GM21381 (cell line): ENCODE measurements around the gene FMR1NB.

Experiments
- ATAC-seq: cut with Tn5 transposase; IDR thresholded peaks from one replicate; pipeline ENCODE4 v1.9.1; 2021; ENCODE audit warnings: mild to moderate bottlenecking, moderate library complexity; ENCODE audit not compliant: unreplicated experiment

FMR1NB gene, protein sequence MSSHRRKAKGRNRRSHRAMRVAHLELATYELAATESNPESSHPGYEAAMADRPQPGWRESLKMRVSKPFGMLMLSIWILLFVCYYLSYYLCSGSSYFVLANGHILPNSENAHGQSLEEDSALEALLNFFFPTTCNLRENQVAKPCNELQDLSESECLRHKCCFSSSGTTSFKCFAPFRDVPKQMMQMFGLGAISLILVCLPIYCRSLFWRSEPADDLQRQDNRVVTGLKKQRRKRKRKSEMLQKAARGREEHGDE

GRCh38 chrX:147981038-147981752 lies at the start of gene FMR1NB:
TSS of gene FMR1NB (plus strand) at chrX:147981337. CDS start at chrX:147981403, 66 bp downstream.
- ATAC-seq, result no peak

DNA sequence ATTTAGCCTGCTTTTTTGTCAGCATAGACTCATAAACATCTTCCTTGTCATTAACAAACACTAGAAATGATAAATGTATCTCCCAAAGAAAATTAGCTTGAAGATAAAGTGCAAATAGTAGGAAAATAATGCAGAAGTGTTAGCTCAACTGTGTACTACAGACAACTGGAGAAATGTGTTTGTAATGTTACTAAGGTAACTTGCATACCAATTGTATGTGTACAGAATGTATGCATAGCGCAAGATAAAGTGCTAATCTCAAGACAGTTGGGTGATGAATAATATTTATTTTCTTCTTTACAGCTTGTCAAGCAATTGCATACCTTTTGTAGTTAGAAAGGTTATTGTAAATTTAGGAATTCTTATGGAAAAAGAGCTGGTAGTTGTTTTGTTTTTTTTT lies 47.3 kb upstream of the FMR1NB start:
- no peak for ATAC-seq

- ATAC-seq, result no peak
Measured at GRCh38 chrX:147935156-147935758, 45.9 kb upstream of the FMR1NB start.

DNA sequence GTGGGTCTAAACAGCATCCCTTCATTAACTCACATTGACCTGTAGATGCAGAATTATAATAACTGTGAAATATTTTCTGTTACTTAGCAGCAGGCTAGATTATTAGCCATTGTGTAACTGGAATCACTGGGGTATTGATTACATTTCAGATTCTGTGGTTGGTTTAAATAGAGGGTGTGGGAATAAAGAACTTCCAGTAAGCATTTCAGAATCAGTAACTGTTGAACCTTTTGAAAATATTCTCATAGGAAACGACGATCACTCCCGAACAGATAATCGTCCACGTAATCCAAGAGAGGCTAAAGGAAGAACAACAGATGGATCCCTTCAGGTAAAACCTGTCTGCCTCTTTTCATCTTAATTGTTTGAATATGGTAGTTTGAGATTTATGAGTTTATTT lies 35.9 kb upstream of the FMR1NB start:
- no peak for ATAC-seq

DNA sequence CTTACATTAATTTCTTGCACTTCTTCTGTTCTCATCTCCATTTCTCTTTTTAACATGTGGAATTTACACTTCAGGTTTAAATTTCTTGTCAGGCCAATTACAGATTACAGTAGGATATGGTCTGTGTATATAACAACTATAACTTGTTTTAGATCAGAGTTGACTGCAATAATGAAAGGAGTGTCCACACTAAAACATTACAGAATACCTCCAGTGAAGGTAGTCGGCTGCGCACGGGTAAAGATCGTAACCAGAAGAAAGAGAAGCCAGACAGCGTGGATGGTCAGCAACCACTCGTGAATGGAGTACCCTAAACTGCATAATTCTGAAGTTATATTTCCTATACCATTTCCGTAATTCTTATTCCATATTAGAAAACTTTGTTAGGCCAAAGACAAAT lies 32.6 kb upstream of the FMR1NB start:
- ATAC-seq, result no peak

- no peak for ATAC-seq
Measured at GRCh38 chrX:147950352-147950751, 30.8 kb upstream of the FMR1NB start.

GRCh38 chrX:147953976-147954375 lies 27.2 kb upstream of the FMR1NB start:
- no peak for ATAC-seq

DNA sequence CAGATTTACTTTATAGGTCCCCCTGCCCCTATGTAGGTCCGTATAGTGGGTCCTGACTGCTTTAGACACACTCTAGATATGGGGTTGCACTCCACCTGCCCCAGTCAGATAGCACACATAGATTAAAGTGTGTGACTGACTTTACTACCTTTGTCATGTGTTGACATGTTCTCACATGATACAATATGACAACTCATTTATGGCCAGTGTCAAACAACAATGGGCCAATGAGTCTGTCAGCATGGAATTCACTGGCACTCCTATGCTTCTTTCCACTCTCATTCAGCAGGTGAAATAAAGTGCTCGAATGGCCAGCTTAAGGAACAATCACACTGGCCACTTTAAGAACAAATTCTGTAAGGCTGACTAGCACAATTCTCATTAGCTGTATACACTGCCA lies 23.8 kb upstream of the FMR1NB start:
- no peak for ATAC-seq

DNA sequence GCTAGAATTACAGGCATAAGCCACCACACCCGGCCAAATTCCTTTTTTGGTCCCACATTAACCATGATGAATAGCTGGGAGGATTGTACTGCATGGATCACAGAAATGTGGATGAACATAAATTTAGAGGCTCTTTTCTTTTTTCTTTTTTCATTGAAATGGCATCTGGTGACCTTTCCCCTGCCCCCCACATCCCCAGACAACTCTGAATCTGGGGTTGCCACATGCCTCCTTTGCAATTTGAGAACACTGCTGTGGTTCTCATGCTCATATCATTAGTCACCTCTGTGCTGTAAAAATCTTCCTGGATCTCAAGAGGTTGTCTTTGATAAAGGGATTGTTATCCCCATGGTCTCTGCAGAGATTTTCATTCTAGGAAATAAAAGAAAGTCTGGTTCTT lies 22.8 kb upstream of the FMR1NB start:
- ATAC-seq, result no peak

GRCh38 chrX:147960722-147961121 lies 20.4 kb upstream of the FMR1NB start:
- ATAC-seq, result no peak

- ATAC-seq, result no peak
Measured at GRCh38 chrX:147962476-147962875, 18.7 kb upstream of the FMR1NB start.

GRCh38 chrX:147978931-147979330 lies 2.2 kb upstream of the FMR1NB start:
- no peak for ATAC-seq

DNA sequence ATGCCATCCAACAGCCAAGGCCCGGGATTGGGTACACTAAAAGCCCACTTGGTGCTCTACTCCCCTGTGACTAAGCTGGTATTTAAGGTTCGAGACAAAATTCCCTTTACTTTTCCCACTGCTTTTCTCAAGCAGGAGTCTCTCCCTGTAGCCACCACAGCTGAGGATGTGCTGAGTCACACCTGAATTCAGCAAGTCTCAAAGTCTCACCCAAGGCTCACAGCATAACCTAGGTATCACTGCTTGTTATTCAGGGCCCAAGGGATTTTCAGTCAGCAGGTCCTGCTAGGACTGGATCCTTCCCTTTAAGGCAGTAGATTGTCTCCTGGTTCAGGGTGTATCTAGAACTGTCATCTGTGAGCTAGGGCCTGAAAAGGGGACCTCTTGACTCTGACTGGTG lies 39.2 kb downstream of the FMR1NB start:
- ATAC-seq, result no peak

DNA sequence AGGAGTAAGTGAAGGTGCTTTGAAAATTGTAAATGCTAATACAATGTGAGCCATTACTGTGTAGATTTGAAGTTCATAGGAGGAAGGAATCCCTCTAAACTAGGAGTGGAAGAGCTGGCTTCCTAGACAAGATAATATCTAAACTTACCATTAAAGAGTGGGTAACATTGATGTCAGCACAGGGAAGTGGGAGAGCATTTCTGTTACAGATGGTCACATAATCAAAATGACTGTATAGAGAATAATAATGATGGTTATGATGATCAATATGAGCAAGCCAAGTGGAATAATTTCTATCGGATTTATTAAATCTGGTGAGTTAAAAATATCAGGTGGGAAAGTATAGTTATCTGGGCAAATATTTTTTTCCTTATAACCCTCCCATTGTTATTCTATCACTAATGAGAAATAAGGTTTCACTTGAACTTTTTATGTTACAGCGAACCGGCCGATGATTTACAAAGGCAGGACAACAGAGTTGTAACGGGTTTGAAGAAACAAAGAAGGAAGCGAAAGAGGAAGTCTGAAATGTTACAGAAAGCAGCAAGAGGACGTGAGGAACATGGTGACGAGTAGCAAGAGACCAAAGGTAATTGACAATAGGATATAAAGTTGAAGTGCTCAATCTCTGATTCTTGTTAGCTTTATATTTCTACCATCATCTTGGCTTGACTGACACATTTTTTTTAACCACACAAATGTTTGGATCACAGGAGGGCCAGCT lies 43.5 kb downstream of the FMR1NB start:
- ATAC-seq, result peak; percentile 86

- no peak for ATAC-seq
Measured at GRCh38 chrX:148035380-148035779, 54.2 kb downstream of the FMR1NB start.

DNA sequence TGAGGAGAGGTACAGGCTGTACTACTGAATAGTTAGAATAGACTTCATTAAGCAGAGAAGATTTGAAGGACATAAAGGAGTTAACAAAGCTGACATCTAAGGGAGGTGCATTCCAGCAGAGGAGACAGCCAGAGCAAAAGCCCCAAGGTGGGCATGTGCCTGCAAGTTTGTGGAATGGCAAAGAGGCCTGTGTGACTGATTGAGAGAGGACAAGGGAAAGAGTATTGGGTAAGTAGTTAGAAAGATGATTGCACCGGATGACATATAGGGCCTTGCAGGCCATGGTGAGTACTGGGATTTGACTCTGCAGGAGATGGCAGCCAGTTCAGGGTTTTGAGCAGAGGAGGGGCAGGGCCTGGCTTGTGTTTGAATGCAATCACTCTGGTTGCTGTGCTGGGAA lies 55.9 kb downstream of the FMR1NB start:
- ATAC-seq, result no peak

DNA sequence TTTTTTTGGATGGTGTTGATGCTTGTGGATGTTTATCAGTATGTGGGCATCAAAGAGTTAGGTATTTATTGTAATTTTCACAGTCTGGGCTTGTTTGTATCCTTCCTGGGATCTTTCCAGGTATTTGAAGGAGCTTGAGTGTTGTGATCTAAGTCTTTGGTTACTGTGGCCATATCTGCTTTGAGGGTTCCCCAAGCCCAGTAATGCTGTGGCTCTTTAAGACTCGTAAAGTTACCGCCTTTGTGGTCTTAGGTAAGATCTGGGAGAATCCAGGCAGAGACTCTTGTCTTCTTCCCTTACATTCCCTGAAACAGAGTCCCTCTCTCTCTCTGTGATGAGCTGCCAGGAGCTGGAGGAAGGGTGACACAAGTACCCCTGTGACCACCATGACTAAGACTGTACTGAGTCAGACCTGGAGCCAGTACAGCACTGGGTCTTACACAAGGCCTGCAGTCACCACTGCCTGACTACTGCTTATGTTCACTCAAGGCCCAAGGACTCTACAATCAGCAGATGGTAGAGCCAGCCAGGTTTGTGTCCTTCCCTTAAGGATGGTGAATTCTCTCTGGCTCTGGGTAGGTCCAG lies 62.2 kb downstream of the FMR1NB start:
- ATAC-seq, result no peak

DNA sequence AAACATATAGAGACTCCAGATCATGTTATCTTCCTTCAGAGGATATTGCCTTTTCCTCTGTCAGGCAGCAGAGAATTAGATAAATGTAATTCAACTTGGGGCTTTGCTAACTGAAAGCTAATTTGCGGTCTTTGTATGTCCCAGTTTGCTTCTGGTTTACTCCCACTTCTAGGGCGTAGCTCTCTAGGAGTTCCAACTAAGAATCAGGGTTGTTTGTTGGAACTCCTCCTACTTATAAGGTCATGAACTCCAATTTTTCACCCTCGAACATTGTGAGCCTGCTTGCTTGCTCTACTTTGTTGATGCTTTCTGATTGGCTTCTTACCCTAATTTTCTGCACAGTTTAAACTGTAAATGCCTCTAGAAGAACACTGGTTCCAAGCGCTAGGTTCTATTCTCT lies 66.1 kb downstream of the FMR1NB start:
- no peak for ATAC-seq

GRCh38 chrX:148049441-148049840 lies 68.3 kb downstream of the FMR1NB start:
- ATAC-seq, result no peak

GRCh38 chrX:148051973-148052372 lies 70.8 kb downstream of the FMR1NB start:
- ATAC-seq, result no peak

DNA sequence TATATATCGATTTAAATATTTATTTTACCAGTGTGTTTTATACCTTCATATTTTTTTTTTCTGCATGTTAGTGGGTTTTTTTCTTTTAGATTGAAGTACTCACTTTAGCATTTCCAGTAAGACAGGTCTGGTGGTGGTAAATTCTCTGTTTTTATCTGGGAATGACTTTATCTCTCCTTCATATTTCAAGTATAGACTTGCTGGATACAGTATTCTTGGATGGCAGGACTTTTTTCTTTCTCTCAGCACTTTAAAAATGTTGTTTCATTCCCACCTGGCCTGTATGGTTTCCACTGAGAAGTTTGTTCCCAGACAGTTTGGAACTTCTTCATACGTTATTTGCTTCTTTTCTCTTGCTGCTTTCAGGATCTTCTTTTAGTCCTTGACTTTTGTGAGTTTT lies 86.1 kb downstream of the FMR1NB start:
- ATAC-seq, result no peak
